ENCODE measurements around the gene MAGI2.
A peak's percentile ranks its signal among the peaks of the same experiment; 100 is the strongest.

MAGI2 gene

GRCh38 chr7:78770422-78771410 is 682.8 kb downstream of the MAGI2 start:
- peak; percentile 21 for DNase-seq

GRCh38 chr7:78769481-78770101 is 683.9 kb downstream of the MAGI2 start:
- DNase-seq, result no peak

- peak; percentile 25 for DNase-seq
These were observed 684.6 kb downstream of the MAGI2 start for GRCh38 chr7:78768859-78769258.

GRCh38 chr7:78765943-78766729 is 687.3 kb downstream of the MAGI2 start:
- no peak for DNase-seq

GRCh38 chr7:78764571-78764970 is 688.9 kb downstream of the MAGI2 start:
- no peak for DNase-seq

GRCh38 chr7:78762625-78763024 is 690.8 kb downstream of the MAGI2 start:
- DNase-seq, result no peak

GRCh38 chr7:78760620-78761355 is 692.7 kb downstream of the MAGI2 start:
- DNase-seq, result no peak

GRCh38 chr7:78752554-78752953 is 700.9 kb downstream of the MAGI2 start:
- DNase-seq, result no peak

GRCh38 chr7:78751253-78751652 is 702.2 kb downstream of the MAGI2 start:
- no peak for DNase-seq

GRCh38 chr7:78749052-78749746 is 704.3 kb downstream of the MAGI2 start:
- DNase-seq, result no peak

- DNase-seq, result no peak
These were observed 705.9 kb downstream of the MAGI2 start for GRCh38 chr7:78747592-78747991.

- no peak for DNase-seq
These were observed 707.2 kb downstream of the MAGI2 start for GRCh38 chr7:78746301-78746700.

- no peak for DNase-seq
These were observed 710.8 kb downstream of the MAGI2 start for GRCh38 chr7:78742694-78743093.

- no peak for DNase-seq
These were observed 716.9 kb downstream of the MAGI2 start for GRCh38 chr7:78736548-78736947.

GRCh38 chr7:78734626-78735025 is 718.8 kb downstream of the MAGI2 start:
- peak; percentile 21 for DNase-seq

- DNase-seq, result no peak
These were observed 733.4 kb downstream of the MAGI2 start for GRCh38 chr7:78720066-78720465.

- DNase-seq, result no peak
These were observed 735.3 kb downstream of the MAGI2 start for GRCh38 chr7:78718212-78718611.

GRCh38 chr7:78716876-78717275 is 736.6 kb downstream of the MAGI2 start:
- DNase-seq, result no peak

- DNase-seq, result no peak
These were observed 739.1 kb downstream of the MAGI2 start for GRCh38 chr7:78714356-78714755.

- no peak for DNase-seq
These were observed 741.4 kb downstream of the MAGI2 start for GRCh38 chr7:78712111-78712510.

GRCh38 chr7:78709658-78710057 is 743.8 kb downstream of the MAGI2 start:
- no peak for DNase-seq

GRCh38 chr7:78704504-78704903 is 749.0 kb downstream of the MAGI2 start:
- no peak for DNase-seq
